Inferior parietal cortex (tissue), 1 donor: ENCODE measurements around the gene ANAPC2.

Experiments
- DNase-seq: peaks from one replicate; pipeline ENCODE4 v3.0.0-alpha.2; 2016; ENCODE audit errors: extremely low spot score

Gene ANAPC2

DNA sequence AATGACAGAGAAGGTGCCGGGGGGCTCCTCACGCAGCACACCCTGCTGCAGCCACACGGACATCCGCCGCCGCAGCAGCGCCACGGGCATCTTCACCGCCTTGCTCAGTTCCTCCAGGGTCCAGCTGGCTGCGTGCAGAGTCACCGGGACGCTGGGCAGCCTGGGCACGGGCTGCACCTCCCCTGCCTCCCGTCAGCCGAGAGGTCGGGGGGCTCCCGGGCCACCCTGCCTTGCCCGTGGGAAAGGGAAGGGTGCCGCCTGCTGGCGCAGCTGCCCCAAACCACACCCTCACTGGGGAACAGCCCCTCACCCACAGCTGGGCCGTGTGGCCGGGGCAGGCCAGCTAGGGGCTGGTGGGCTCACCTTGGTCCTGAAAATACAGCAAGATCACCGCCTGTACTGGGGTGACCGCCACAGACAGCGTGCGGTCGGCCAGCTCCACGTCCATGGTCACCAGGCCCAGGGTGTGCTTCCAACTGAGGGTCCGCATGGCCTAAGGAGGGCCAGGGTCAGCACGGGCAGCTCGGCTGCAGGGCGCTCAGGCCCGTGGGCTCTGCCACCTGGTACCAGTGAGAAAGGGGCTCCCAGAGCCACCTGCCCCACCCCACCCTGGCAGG is 12.9 kb downstream of the ANAPC2 start:
- no peak for DNase-seq

DNA sequence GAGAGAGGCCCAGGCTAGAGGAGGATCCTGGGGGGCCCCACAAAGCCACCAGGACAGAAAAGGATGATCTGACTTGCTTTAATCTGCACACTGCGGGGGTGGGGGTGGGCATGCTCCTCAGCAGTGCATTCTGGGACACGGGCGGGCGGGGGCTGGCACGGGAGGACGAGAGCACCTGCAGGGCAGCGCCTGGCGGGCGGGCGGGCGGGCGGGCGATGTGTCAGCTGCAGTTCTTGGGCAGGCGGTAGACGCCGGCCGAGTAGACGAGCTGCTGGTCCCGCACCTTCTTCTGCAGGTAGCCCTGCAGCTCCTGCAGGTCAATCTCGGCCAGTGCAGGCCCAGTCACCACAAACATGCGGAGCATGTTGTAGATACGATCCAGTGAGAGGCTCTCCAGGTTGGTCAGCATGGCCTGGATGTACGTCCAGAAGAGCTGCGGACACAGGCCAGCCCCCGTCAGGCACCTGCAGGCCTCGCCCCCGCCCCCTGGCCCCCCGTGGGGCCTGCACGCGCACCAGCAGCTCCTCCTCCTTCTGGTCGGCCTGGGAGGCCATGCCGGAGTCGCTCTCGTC is 13.6 kb downstream of the ANAPC2 start:
- DNase-seq, result no peak

DNA sequence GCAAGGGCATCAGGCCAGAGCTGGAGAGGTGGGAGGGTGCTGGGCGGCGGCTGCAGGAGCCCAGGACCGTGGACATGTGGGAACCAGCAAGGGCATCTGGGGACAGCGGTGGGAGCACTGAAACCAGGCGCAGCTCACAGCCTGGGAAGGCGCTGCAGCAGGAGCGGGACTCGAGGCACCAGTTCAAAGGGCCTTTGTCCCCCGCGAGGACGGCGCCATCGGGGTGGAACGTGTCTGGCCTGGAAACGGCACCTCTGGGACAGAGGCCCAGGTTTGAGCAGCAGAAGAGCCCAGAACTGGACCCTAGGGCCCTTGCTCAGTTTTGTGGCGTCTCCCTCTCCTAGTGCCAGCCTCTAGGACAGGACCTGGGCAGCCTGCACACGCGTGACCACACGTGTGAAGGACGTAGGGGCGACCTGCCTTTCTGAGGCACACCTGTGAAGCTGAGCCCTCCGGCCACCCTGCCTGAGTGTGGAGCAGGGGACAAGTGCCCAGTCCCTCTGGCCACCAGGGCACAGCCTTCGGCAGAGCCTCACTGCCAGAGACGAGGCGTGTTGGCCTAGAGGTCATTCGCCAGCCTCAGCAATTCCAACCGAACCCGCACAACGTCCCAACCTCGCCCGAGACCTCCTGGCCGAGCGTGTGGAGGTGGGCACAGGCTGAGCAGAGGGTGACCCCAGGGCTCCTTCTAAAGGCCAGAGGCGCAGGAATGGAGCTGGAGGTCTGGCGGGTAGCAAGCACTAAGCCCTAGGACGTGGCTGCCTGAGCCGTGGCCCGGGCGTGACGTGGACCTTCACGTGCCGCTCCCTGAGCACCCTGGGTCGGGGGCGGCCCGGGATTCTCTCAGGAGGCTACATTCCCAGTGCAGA is 14.3 kb downstream of the ANAPC2 start:
- DNase-seq, result no peak

DNA sequence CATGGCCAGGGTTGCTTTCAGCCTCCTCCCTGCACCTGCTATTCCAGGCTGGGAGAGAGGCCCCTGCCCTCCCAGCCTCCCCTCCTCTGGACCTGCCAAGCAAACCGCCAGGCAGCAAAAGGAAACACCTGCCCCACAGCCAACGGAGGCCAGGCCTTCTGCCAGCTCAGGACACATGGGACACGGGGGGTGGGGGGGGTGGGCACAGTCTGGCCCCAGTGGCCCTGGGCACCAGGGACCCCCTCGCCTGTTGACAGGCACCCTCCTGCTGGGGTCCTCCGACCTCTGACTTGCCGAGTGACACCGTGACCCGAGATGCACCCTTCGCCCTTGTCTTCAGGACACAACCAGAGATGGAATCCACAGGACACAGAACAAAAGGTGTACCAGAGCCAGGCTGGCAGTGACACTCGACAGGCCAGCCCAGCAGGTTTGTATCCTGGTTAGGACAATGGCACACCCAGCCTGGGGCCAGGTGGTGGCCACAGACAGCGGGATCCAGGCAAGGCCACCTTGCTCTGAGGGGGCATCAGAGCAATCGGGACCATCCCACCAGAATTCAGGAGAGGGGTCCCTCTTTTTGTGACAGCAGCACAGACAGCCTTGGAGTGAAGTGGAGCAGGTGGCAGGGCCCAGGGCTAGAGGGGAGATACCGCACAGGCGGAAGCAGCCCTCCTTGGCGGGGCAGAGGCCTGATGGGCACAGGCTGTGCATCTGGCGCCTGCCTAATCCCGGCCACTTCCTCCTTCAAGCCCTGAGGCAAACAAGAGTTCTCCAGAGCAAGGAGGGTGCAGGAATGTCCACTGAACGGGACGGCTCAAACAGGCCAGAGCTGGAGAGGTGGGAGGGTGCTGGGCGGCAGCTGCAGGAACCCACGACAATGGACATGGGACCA is 15.2 kb downstream of the ANAPC2 start:
- DNase-seq, result no peak

DNA sequence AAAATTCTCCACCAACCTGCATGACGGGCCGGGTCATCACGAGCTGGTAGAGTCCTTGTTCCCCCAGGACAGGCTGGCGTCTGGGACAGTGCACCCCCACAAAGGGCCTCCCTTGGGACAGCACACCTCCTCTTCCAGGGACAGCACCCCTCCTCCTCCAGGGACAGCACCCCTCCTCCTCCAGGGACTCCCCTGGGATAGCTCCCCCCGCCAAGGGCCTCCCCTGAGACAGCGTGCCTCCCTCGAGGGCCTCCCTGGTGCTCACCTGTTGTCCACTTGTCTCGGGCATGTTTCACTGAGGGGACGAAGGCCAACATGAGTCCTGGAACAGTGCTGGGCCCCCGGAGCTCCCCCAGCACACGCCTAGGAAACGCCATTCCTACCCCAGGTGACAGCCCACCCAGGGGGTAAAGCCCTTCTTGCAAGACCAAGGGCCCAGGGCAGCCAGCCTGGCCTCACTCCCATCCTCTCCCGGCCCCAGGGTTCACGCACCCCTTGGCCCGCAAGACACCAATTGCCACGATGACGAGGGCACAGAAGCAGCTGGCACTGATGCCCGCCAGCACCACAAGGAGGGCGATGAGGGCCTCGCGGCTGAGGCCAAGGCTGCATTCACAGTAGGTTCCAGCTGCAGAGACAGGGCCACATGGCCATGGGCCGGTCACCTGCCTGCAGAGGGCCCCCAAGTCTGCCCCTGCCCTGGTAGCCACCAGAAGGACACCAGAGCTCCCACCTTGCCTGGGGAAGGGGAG is 17.0 kb downstream of the ANAPC2 start:
- DNase-seq, result no peak

DNA sequence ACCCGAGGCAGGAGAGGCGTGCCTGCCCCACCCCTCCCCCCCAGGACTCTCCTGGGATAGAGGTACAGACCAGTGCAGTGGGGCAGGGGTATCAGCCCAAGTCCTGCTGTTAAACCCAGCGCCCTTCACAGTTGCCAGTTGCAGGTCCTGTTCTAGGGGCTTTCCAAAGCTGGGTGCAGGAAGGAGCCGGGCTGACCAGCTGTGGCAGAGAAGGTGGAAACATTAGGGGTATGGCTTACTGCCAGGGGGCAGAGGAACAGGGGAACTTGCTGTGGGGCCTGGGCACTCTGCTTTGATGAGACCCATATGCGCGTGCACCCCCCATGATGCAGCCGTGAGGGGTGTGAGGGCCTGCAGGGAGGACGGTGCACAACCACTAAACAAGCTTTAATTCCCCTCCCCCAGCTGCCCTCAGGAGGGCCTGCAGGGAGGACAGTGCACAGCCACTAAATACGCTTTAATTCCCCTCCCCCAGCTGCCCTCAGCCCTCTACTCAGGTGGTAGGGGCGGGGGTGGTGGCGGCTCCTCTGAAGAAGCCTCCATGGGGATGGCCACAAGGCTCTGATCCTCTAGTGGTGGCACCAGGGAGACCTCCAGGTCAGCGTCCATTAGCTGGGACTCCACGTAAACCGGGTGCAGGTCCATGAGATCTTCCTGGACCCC is 17.7 kb downstream of the ANAPC2 start:
- no peak for DNase-seq

DNA sequence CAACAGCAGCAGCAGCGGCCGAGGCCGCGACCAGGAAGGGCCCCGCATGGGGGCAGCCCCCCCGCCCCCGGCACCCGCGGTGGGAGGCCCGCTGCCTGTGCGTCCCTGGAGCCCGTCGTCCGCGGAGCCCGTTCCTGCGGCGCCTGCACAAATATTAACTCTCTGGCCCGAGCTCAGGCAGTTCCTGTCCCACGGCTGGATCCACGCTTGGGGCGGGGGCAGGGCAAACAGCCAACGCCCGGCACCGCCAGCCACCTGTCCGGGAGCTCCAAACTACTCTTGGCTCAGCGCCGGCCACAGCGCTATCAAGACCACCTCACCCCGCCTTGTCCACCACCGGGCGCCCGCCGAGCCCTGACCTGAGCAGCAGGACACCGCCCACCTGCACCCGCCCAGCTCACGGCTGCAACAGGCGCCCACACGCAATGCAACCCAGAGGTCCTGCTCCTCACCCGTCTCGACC is 18.4 kb downstream of the ANAPC2 start, which contains the start of gene LRRC26:
Gene LRRC26 (minus strand): TSS at position 156 of the 463 bp plus-strand sequence. CDS start 108 bp downstream, at position 48.
- DNase-seq, result no peak

DNA sequence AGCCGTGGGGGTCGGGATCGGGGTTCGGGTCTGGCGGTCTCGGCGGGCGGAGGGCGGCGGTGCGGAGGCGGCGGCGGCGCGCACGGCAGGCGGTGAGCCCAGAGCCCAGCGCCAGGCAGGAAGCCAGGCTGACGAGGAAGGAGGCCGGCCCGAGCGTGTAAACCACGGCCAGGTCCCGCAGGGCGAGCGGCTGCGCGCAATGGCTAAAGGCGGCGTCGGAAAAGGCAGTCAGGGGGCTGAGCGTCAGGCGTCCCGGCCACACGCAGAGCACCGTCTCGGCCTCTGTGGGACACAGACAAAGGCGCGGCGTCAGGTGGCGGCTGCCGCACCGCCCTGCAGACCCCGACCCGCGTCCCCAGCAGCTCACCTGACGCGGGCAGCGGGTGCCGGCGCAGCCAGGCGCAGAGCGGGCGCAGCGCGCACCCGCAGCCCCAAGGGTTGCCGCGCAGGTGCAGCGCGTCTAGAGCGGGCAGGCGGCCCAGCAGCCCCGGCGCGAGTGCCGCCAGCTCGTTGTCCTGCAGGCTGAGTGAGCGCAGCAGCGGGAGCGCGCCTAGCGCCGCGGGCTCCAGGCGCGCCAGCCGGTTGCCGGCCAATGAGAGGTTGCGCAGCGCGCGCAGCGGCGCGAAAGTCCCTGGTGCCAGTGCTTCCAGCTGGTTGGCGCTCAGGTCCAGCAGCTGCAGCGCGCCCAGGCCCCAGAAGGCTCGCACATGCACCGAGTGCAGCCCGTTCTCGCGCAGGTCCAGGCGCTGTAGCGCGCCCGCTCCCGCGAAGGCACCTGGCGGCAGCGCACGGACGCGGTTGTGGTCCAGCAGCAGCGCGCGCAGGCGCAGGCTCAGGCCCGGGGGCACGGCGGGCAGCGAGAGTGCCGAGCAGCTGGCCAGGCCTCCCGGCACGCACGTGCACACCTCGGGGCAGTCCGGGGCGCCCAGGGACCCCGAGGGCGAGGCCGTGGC is 19.2 kb downstream of the ANAPC2 start:
- no peak for DNase-seq

DNA sequence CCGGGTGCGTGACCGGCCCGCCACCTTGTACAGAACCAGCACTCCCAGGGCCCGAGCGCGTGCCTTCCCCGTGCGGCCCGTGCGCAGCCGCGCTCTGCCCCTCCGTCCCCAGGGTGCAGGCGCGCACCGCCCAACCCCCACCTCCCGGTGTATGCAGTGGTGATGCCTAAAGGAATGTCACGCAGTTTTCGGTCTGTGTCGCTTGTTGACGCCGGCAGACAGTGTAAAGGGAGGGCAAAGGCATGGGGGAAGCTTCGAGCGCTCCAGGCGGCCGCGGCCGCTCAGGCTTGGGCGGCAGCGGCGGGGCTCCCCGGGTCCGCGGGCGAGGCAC is 19.8 kb downstream of the ANAPC2 start:
- no peak for DNase-seq

DNA sequence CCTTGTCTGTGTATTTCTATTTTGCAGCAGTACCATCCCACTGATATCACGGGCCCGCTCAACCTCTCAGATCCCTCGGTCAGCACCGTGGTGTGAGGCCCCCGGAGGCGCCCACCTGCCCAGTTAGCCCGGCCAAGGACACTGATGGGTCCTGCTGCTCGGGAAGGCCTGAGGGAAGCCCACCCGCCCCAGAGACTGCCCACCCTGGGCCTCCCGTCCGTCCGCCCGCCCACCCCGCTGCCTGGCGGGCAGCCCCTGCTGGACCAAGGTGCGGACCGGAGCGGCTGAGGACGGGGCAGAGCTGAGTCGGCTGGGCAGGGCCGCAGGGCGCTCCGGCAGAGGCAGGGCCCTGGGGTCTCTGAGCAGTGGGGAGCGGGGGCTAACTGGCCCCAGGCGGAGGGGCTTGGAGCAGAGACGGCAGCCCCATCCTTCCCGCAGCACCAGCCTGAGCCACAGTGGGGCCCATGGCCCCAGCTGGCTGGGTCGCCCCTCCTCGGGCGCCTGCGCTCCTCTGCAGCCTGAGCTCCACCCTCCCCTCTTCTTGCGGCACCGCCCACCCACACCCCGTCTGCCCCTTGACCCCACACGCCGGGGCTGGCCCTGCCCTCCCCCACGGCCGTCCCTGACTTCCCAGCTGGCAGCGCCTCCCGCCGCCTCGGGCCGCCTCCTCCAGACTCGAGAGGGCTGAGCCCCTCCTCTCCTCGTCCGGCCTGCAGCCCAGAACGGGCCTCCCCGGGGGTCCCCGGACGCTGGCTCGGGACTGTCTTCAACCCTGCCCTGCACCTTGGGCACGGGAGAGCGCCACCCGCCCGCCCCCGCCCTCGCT is 20.4 kb downstream of the ANAPC2 start:
- DNase-seq, result no peak

DNA sequence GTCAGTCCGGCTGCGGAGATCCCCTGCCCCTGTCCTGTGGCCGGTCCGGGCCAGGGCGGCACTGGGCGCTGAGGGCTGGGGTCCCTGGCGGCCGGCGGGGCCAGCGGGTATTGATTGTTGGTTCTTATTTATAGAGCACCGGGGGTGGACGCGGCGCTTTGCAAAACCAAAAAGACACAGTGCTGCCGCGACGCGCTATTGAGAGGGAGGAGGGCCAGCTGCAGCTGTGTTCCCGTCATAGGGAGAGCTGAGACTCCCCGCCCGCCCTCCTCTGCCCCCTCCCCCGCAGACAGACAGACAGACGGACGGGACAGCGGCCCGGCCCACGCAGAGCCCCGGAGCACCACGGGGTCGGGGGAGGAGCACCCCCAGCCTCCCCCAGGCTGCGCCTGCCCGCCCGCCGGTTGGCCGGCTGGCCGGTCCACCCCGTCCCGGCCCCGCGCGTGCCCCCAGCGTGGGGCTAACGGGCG is 21.0 kb downstream of the ANAPC2 start:
- DNase-seq, result no peak

DNA sequence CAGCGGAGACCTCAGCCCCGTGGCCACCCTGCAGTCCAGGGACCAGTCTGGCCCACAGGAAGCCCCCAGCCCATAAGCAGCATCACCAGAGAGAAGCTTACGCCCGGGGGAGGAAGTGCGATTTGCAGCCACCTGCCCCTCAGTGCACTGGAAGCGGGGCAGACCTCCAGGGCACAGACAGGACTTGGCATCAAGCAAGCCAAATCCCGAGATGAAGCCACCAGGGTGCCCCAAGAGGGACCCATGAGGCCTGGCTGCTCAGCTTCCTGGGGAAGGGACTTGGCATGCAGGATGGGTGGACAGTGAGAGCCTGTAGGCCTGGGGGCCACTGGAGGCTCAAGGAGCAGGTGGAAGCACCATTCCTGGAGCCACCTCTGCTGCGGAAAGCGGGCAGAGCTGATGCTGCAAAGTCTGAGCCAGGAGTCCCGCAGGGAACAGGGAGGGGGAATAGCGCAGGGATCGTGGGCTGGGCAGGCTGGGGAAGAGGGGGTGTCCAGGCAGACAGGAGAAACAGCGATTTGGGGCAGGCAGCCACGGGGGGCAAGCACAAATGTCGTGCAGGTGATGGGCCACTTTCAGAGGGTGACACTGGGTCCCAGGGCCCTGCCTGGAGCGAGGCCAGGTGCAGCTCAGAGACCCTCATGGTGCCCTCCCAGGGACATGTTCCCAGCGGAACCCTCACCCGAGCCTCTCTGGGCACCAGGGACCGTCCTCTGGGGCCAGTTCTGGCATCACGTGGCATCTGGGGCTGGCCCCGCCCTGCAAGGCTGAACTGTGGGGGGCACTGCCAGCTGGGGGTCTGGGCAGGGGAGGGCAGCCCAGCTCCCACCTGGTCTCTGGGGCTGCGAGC is 21.8 kb downstream of the ANAPC2 start:
- DNase-seq, result no peak

DNA sequence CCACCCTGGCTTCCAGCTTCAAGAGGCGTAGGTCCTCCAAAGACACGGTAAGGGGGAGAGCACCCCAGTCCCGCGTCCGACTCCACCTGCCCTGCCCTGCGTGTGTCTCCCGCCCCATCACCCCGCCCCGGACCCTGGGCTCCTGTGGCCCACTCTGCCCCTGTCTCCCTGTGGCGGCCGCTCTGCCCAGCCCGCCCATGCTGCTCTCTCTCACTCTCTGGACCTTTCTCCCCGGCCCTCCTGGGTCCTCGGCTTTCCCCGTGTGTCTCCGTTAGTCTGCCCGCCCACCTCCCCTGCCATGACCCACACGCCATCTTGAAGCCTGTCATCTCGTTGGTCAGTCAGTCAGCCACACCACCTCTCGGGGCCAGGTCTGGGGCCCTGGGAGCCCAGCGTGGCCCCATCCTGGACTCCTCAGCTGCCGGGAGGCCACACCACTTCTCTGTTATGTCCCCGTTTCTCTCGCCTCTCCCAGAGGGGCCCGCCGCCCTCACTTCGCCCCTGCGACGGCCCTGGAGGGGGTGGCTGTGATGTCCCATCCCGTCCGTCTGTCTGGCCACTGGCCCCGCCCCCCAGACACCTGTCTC is 23.0 kb downstream of the ANAPC2 start:
- no peak for DNase-seq

DNA sequence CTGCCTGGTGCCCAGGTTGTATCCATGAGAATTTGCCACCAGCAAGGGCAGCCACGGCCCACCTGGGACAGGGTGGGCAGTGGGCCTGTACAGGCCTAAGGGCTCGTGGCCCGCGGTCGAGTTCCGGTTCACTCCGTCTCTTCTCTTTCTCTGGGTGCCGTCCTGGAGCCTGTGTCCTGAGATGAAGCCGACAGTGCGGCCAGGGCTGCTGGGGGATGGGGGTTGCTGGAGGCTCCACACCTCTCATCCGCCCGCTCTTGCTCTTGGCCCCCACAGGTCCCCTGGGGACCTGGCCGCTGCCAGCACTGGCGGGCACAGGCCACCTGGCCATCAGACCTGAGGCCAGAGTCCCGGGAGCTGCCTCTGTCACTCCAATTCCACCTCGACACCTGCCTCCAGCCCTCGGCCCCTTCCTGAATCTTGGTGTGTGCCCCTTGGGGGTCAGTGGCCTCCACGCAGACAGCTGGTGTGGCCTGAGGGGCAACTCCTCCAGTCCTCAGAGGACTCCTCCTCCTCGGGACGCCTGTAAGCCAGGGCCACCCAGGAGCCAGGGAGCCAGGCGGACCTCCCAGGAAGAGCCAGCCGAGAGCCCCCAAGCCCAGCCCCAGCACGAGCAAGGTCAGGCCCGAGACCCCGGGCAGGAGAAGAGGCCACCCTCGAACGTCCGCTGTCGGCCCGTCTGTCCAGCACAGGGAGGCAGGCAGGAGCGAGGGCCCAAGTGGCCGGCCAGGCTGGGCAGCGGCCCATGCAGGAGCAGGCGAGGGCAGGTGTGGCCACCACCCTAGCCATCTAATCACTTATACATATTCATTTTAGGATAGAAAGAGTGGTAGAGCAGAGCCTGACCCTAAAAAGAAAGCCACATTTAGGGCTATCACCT is 23.8 kb downstream of the ANAPC2 start:
- no peak for DNase-seq

DNA sequence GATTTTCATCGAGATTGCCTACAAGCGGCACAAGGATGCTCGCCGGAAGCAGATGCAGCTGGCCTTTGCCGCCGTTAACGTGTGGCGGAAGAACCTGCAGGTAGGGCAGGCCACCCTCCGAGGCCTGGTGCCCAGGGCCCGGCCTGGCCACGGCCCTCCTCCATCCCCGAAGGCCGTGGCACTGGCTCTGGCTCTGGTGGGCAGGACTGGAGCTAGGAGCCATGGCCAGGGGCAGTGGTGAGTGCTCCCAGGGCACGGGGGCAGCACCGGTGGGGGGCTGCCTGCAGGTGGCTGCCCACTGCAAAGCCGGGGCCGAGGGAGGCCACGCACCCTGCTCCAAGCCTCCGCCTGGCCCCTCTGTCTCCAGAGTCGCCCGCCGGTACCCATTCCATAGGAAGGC is 24.6 kb downstream of the ANAPC2 start:
- no peak for DNase-seq

DNA sequence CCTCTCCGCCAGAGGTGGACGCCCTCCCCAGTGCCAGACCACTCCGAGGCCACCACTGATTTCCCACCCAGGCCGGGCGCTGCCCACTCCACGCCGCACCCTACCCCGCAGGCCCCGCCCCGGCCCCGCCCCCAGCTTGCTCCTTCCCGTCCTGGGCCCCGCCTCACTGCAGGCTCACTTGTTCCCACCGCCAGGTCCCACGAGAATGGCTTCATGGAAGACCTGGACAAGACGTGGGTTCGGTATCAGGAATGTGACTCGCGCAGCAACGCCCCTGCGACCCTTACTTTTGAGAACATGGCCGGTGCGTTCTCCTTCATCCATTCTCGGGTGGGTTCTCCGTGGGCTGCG is 25.0 kb downstream of the ANAPC2 start:
- DNase-seq, result no peak
